ENCODE results near the gene GREM2.

Gene GREM2

GRCh38 chr1:240508201-240508600 is 103.8 kb downstream of the GREM2 start:
- H3K36me3 Mint-ChIP-seq (ENCODE audit: low read depth) = no peaks in the 10 kb centered on the region
- no peaks in the 10 kb centered on the region for H3K27me3 Mint-ChIP-seq
- DNase-seq = no peak
- H3K4me3 Mint-ChIP-seq = no peak overlapping the region
- H3K9me3 Mint-ChIP-seq = peaks cover 3% of the 10 kb centered on the region
- H3K27ac Mint-ChIP-seq = no peak overlapping the region
- ATAC-seq = no peak
- H3K4me1 Mint-ChIP-seq = no peaks in the 10 kb centered on the region

GRCh38 chr1:240506176-240506575 is 105.8 kb downstream of the GREM2 start:
- Mint-ChIP-seq H3K4me1 (no peaks in the 10 kb centered on the region), H3K4me3 (no peak overlapping the region), H3K36me3 (ENCODE audit: low read depth) (no peaks in the 10 kb centered on the region), H3K9me3 (no peaks in the 10 kb centered on the region), H3K27me3 (no peaks in the 10 kb centered on the region), H3K27ac (no peak overlapping the region)
- ATAC-seq (no peak), DNase-seq (no peak)

GRCh38 chr1:240503558-240503957 is 108.4 kb downstream of the GREM2 start:
- no peak for DNase-seq
- ATAC-seq = peak; percentile 28
- H3K4me3 Mint-ChIP-seq = no peak overlapping the region
- H3K27me3 Mint-ChIP-seq = no peaks in the 10 kb centered on the region
- H3K36me3 Mint-ChIP-seq (ENCODE audit: low read depth) = no peaks in the 10 kb centered on the region
- no peaks in the 10 kb centered on the region for H3K9me3 Mint-ChIP-seq
- H3K4me1 Mint-ChIP-seq = no peaks in the 10 kb centered on the region
- H3K27ac Mint-ChIP-seq = no peak overlapping the region

- Mint-ChIP-seq H3K36me3 (ENCODE audit: low read depth) (no peaks in the 10 kb centered on the region), H3K4me3 (no peak overlapping the region), H3K4me1 (no peaks in the 10 kb centered on the region), H3K27ac (no peak overlapping the region), H3K9me3 (no peaks in the 10 kb centered on the region), H3K27me3 (no peaks in the 10 kb centered on the region)
- ATAC-seq (no peak), DNase-seq (no peak)
These were observed 108.9 kb downstream of the GREM2 start for GRCh38 chr1:240503036-240503435.

GRCh38 chr1:240501115-240501514 is 110.8 kb downstream of the GREM2 start:
- ATAC-seq (no peak), DNase-seq (no peak)
- Mint-ChIP-seq H3K4me3 (no peak overlapping the region), H3K27me3 (no peaks in the 10 kb centered on the region), H3K36me3 (ENCODE audit: low read depth) (no peaks in the 10 kb centered on the region), H3K9me3 (no peaks in the 10 kb centered on the region), H3K27ac (no peak overlapping the region), H3K4me1 (no peaks in the 10 kb centered on the region)

- Mint-ChIP-seq H3K9me3 (no peaks in the 10 kb centered on the region), H3K27me3 (no peaks in the 10 kb centered on the region), H3K4me3 (no peak overlapping the region), H3K4me1 (no peaks in the 10 kb centered on the region), H3K36me3 (ENCODE audit: low read depth) (no peaks in the 10 kb centered on the region), H3K27ac (no peak overlapping the region)
- ATAC-seq = no peak
- DNase-seq = no peak
These were observed 111.3 kb downstream of the GREM2 start for GRCh38 chr1:240500647-240501046.

GRCh38 chr1:240499012-240499411 is 112.9 kb downstream of the GREM2 start:
- no peaks in the 10 kb centered on the region for H3K9me3 Mint-ChIP-seq
- no peak overlapping the region for H3K27ac Mint-ChIP-seq
- no peak for DNase-seq

GRCh38 chr1:240498335-240498734 is 113.6 kb downstream of the GREM2 start:
- H3K27me3 Mint-ChIP-seq = no peaks in the 10 kb centered on the region
- no peak overlapping the region for H3K27ac Mint-ChIP-seq
- H3K36me3 Mint-ChIP-seq (ENCODE audit: low read depth) = no peaks in the 10 kb centered on the region
- H3K4me3 Mint-ChIP-seq = no peak overlapping the region
- ATAC-seq (no peak), DNase-seq (no peak)
- H3K4me1 Mint-ChIP-seq = no peaks in the 10 kb centered on the region
- H3K9me3 Mint-ChIP-seq = no peaks in the 10 kb centered on the region

More at GRCh38 chr1:240499012-240499411, 112.9 kb downstream of the GREM2 start:
- H3K4me1 Mint-ChIP-seq = no peaks in the 10 kb centered on the region
- no peaks in the 10 kb centered on the region for H3K36me3 Mint-ChIP-seq (ENCODE audit: low read depth)
- H3K4me3 Mint-ChIP-seq = no peak overlapping the region
- H3K27me3 Mint-ChIP-seq = no peaks in the 10 kb centered on the region
- no peak for ATAC-seq

- Mint-ChIP-seq H3K9me3 (no peaks in the 10 kb centered on the region), H3K36me3 (ENCODE audit: low read depth) (no peaks in the 10 kb centered on the region), H3K27ac (no peak overlapping the region), H3K4me3 (no peak overlapping the region), H3K27me3 (no peaks in the 10 kb centered on the region), H3K4me1 (no peaks in the 10 kb centered on the region)
- DNase-seq = no peak
- ATAC-seq = no peak
These were observed 114.0 kb downstream of the GREM2 start for GRCh38 chr1:240497908-240498307.

GRCh38 chr1:240496941-240497340 is 115.0 kb downstream of the GREM2 start:
- Mint-ChIP-seq H3K36me3 (ENCODE audit: low read depth) (no peaks in the 10 kb centered on the region), H3K4me3 (no peak overlapping the region), H3K9me3 (no peaks in the 10 kb centered on the region), H3K27me3 (no peaks in the 10 kb centered on the region), H3K27ac (no peak overlapping the region), H3K4me1 (no peaks in the 10 kb centered on the region)
- DNase-seq (no peak), ATAC-seq (no peak)

- H3K36me3 Mint-ChIP-seq (ENCODE audit: low read depth) = no peaks in the 10 kb centered on the region
- no peaks in the 10 kb centered on the region for H3K27me3 Mint-ChIP-seq
These were observed 115.6 kb downstream of the GREM2 start for GRCh38 chr1:240496356-240496755.

GRCh38 chr1:240495601-240496000 is 116.4 kb downstream of the GREM2 start:
- H3K27me3 Mint-ChIP-seq = no peaks in the 10 kb centered on the region
- H3K9me3 Mint-ChIP-seq = no peaks in the 10 kb centered on the region
- DNase-seq (no peak), ATAC-seq (no peak)
- no peaks in the 10 kb centered on the region for H3K36me3 Mint-ChIP-seq (ENCODE audit: low read depth)
- H3K4me1 Mint-ChIP-seq = no peaks in the 10 kb centered on the region
- no peak overlapping the region for H3K27ac Mint-ChIP-seq
- no peak overlapping the region for H3K4me3 Mint-ChIP-seq

More at GRCh38 chr1:240496356-240496755, 115.6 kb downstream of the GREM2 start:
- no peaks in the 10 kb centered on the region for H3K9me3 Mint-ChIP-seq
- H3K4me3 Mint-ChIP-seq = no peak overlapping the region
- ATAC-seq (no peak), DNase-seq (no peak)
- H3K4me1 Mint-ChIP-seq = no peaks in the 10 kb centered on the region
- H3K27ac Mint-ChIP-seq = no peak overlapping the region

GRCh38 chr1:240492832-240493440 is 119.0 kb downstream of the GREM2 start:
- DNase-seq (no peak), ATAC-seq (no peak)
- Mint-ChIP-seq H3K27me3 (no peaks in the 10 kb centered on the region), H3K4me3 (no peak overlapping the region), H3K9me3 (no peaks in the 10 kb centered on the region), H3K4me1 (no peaks in the 10 kb centered on the region), H3K27ac (no peak overlapping the region), H3K36me3 (ENCODE audit: low read depth) (no peaks in the 10 kb centered on the region)

GRCh38 chr1:240491796-240492195 is 120.2 kb downstream of the GREM2 start:
- DNase-seq (no peak), ATAC-seq (no peak)
- Mint-ChIP-seq H3K27me3 (peaks cover 4% of the 10 kb centered on the region), H3K36me3 (ENCODE audit: low read depth) (no peaks in the 10 kb centered on the region), H3K4me1 (no peaks in the 10 kb centered on the region), H3K27ac (no peak overlapping the region), H3K4me3 (no peak overlapping the region), H3K9me3 (no peaks in the 10 kb centered on the region)

GRCh38 chr1:240491156-240491555 is 120.8 kb downstream of the GREM2 start:
- ATAC-seq (no peak), DNase-seq (no peak)
- H3K4me1 Mint-ChIP-seq = no peaks in the 10 kb centered on the region
- no peak overlapping the region for H3K4me3 Mint-ChIP-seq
- peaks cover 6% of the 10 kb centered on the region for H3K27me3 Mint-ChIP-seq
- H3K27ac Mint-ChIP-seq = no peak overlapping the region
- no peaks in the 10 kb centered on the region for H3K36me3 Mint-ChIP-seq (ENCODE audit: low read depth)
- H3K9me3 Mint-ChIP-seq = no peaks in the 10 kb centered on the region

GRCh38 chr1:240487493-240487892 is 124.5 kb downstream of the GREM2 start:
- ATAC-seq (no peak), DNase-seq (no peak)
- Mint-ChIP-seq H3K27me3 (peaks cover 6% of the 10 kb centered on the region), H3K9me3 (no peaks in the 10 kb centered on the region), H3K4me1 (no peaks in the 10 kb centered on the region), H3K4me3 (no peak overlapping the region), H3K36me3 (ENCODE audit: low read depth) (no peaks in the 10 kb centered on the region), H3K27ac (no peak overlapping the region)
